Colonic mucosa (tissue), 4 donors: ENCODE measurements around the gene MNT. TPM values are rescaled to one million over a fixed set of nuclear protein-coding genes. Genes with fewer than 3 reads are reported as not detected.

Experiments
- DNase-seq: peaks from one replicate; pipeline ENCODE4 v3.0.0-alpha.2; 2020
- H3K27ac ChIP-seq: fragments of 200-600 bp; one replicate; pipeline ENCODE4 v1.8.0; 2021
- H3K27me3 ChIP-seq: fragments of 200-600 bp; one replicate; pipeline ENCODE4 v1.8.0; 2021
- H3K36me3 ChIP-seq: fragments of 200-600 bp; one replicate; pipeline ENCODE4 v1.8.0; 2021
- H3K4me1 ChIP-seq: fragments of 200-600 bp; one replicate; pipeline ENCODE4 v1.8.0; 2021; ENCODE audit warnings: mild to moderate bottlenecking
- H3K4me3 ChIP-seq: fragments of 200-600 bp; one replicate; pipeline ENCODE4 v1.8.0; 2021
- H3K9ac ChIP-seq, 2 donors: one replicate each; pipeline ENCODE4 v1.7.0; 2013; ENCODE audit warnings: control low read depth in 2 of 2, low read depth in 2 of 2, low read length in 2 of 2
- H3K9me3 ChIP-seq: fragments of 200-600 bp; one replicate; pipeline ENCODE4 v1.8.0; 2021
- intact Hi-C: fragments of 100-400 bp; cut with DNase I; formaldehyde crosslinking; loops from one replicate; pipeline ENCODE4 v1.14.1; 2022
- total RNA-seq, 2 donors: library from RNA; stranded (reverse); fragmentation: NEBNext Ultra II Directional in 1 of 2; extraction: Animal tissue kit (Norgen Biotek cat#: 25700) in 1 of 2; gene quantifications; one replicate each; pipeline ENCODE4 v1.2.1, GENCODE V29; 2021
- TF ChIP-seq, protein P1 (sequence below): fragments of 200-600 bp; IDR thresholded peaks from one replicate; pipeline ENCODE4 v1.8.0; 2022; ENCODE audit warnings: antibody characterized with exemption, mild to moderate bottlenecking
- donor health status: healthy.
- donor health status: DM: no; HTN: no; CAD: no.
- donor health status: DM: no; HTN: no; CAD: no.

Gene MNT
- total RNA-seq, 2 donors from 2014 or later = 20.7 to 29.3 TPM

DNA sequence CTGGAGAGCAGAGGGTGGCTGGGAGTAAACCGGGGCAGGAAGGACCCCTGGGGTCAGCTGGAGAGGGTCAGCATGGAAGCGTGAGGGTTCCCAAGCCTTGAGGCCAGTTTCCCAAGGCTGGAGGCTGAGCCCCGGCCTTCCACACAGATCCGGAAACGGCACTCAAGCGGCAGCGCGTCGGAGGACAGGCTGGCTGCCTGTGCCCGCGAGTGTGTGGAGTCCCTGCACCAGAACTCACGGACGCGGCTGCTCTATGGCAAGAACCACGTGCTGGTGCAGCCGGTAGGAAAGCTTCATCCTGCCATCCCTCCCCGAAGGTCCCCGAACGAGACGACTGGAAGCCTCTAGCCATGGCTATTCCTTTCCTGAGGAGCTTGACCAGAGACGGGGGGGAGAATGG lies 37.5 kb downstream of the MNT start:
- H3K9me3 ChIP-seq = no peaks in the 10 kb centered on the region
- H3K4me1 ChIP-seq = no peaks in the 10 kb centered on the region
- H3K4me3 ChIP-seq = no peak overlapping the region
- DNase-seq = no peak
- H3K27me3 ChIP-seq = no peaks in the 10 kb centered on the region
- TF ChIP-seq, protein P1, sequence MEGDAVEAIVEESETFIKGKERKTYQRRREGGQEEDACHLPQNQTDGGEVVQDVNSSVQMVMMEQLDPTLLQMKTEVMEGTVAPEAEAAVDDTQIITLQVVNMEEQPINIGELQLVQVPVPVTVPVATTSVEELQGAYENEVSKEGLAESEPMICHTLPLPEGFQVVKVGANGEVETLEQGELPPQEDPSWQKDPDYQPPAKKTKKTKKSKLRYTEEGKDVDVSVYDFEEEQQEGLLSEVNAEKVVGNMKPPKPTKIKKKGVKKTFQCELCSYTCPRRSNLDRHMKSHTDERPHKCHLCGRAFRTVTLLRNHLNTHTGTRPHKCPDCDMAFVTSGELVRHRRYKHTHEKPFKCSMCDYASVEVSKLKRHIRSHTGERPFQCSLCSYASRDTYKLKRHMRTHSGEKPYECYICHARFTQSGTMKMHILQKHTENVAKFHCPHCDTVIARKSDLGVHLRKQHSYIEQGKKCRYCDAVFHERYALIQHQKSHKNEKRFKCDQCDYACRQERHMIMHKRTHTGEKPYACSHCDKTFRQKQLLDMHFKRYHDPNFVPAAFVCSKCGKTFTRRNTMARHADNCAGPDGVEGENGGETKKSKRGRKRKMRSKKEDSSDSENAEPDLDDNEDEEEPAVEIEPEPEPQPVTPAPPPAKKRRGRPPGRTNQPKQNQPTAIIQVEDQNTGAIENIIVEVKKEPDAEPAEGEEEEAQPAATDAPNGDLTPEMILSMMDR = no peak
- H3K9ac ChIP-seq = no peak overlapping the region
- no peaks in the 10 kb centered on the region for H3K36me3 ChIP-seq
- intact Hi-C loops = no loop called here
- no peak overlapping the region for H3K27ac ChIP-seq

DNA sequence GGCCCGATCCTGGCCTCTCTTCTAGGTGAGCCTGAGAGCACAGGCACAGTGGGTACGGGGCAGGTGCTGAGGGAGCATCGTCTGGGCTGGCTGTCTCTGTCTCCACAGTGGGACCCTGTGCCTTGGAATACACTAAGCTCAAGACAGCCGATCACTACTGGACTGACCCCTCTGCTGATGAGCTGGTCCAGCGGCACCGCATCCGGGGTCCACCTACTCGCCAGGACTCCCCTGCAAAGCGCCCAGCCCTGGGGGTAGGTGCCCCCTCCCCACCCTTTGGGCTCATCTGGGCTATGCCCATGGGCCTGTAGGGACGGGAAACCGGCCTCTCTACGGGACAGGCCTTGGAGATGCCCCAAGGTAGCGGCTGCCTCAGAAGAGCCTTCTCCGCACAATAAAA lies 38.0 kb downstream of the MNT start:
- Histone ChIP-seq H3K4me3 (no peak overlapping the region), H3K27me3 (no peaks in the 10 kb centered on the region), H3K27ac (no peak overlapping the region), H3K36me3 (no peaks in the 10 kb centered on the region), H3K9me3 (no peaks in the 10 kb centered on the region), H3K4me1 (no peaks in the 10 kb centered on the region), H3K9ac (no peak overlapping the region)
- TF ChIP-seq, protein P1 = no peak
- intact Hi-C loops = no loop called here
- no peak for DNase-seq

DNA sequence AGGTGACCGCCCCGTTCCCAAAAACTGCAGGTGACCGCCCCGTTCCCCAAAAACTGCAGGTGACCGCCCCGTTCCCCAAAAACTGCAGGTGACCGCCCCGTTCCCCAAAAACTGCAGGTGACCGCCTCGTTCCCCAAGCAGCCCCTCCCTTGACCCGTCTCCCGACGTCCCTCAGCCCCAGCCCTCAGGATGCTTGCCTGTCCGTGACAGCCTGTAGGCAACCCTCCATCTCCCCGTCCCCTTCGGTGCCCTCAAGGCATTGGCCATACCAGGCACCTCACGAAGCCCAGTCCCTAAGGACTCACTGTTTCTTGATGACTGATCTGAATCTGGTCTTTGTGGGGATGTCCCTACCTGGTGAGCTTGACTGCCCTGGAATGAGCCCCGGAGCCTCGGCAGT lies 38.4 kb downstream of the MNT start:
- Histone ChIP-seq H3K4me1 (no peaks in the 10 kb centered on the region), H3K9ac (no peak overlapping the region), H3K27me3 (no peaks in the 10 kb centered on the region), H3K4me3 (no peak overlapping the region), H3K9me3 (no peaks in the 10 kb centered on the region), H3K27ac (no peak overlapping the region), H3K36me3 (no peaks in the 10 kb centered on the region)
- no peak for DNase-seq
- intact Hi-C loops = no loop called here
- TF ChIP-seq, protein P1 = no peak

DNA sequence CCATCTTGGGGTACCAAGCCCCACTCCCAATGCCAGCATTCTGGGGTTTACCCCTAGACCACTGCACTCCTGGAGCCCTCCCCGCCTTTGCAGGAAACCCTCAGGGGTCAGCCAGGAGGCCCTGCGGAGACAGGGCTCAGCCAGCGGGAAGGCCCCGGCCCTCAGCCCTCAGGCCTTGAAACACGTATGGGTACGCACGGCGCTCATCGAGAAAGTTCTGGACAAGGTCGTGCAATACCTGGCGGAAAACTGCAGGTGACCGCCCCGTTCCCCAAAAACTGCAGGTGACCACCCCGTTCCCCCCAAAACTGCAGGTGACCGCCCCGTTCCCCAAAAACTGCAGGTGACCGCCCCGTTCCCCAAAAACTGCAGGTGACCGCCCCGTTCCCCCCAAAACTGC lies 38.8 kb downstream of the MNT start:
- H3K27me3 ChIP-seq = no peaks in the 10 kb centered on the region
- TF ChIP-seq, protein P1 = no peak
- no peaks in the 10 kb centered on the region for H3K4me1 ChIP-seq
- no peak for DNase-seq
- H3K4me3 ChIP-seq = no peak overlapping the region
- H3K9ac ChIP-seq = no peak overlapping the region
- no peak overlapping the region for H3K27ac ChIP-seq
- no peaks in the 10 kb centered on the region for H3K36me3 ChIP-seq
- no peaks in the 10 kb centered on the region for H3K9me3 ChIP-seq
- intact Hi-C loops = no loop called here

DNA sequence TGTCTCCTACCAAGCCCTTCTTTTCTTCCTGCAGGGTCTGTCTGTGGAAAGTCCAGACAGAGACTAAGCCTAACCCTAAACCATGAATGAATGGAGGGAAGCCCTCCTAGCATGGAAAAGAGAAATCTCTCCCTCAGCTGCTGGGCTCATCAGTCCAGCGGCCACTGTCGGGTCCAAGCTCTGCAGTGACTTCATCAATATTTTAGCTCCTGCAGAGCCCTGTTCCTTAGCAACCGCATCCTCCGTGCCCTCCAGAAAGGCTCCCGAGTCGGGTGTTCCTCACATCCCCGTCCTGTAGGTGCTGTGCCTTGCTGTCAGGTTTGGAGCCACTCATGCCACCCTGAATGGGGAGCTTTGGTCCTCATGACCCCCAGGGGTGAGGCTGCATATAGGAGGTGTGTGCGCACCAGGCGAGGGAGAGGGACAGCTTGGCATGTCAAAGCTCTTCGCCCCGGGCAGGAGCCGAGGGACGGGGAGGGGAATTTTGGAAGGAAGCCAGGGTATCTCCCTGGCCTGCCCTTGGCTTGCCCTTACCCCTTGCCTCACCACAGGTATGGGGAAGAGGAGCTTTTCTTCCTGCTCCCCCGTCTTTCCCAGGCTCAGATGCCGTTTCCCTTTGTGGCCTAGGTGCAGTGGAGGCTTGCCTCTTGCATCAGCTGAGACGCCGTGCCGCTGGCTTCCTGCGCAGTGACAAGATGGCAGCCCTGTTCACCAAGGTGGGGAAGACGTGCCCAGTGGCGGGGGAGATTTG lies 39.7 kb downstream of the MNT start:
- Histone ChIP-seq H3K27ac (no peak overlapping the region), H3K4me1 (no peaks in the 10 kb centered on the region), H3K9ac (no peak overlapping the region), H3K27me3 (no peaks in the 10 kb centered on the region), H3K36me3 (no peaks in the 10 kb centered on the region), H3K9me3 (no peaks in the 10 kb centered on the region), H3K4me3 (no peak overlapping the region)
- DNase-seq = no peak
- intact Hi-C loops = no loop called here
- TF ChIP-seq, protein P1 = no peak
